Measurements from ENCODE around the gene SAC3D1. TPM values are rescaled to one million over a fixed set of nuclear protein-coding genes. Genes with fewer than 3 reads are reported as not detected.

The SAC3D1 gene
- total and polyA plus RNA-seq, 9 of the 15 experiments (the other 6 are each of a cell fraction or from before 2014, with no cell fraction given): 0.20 to 35.2 (median 5.8) TPM

DNA sequence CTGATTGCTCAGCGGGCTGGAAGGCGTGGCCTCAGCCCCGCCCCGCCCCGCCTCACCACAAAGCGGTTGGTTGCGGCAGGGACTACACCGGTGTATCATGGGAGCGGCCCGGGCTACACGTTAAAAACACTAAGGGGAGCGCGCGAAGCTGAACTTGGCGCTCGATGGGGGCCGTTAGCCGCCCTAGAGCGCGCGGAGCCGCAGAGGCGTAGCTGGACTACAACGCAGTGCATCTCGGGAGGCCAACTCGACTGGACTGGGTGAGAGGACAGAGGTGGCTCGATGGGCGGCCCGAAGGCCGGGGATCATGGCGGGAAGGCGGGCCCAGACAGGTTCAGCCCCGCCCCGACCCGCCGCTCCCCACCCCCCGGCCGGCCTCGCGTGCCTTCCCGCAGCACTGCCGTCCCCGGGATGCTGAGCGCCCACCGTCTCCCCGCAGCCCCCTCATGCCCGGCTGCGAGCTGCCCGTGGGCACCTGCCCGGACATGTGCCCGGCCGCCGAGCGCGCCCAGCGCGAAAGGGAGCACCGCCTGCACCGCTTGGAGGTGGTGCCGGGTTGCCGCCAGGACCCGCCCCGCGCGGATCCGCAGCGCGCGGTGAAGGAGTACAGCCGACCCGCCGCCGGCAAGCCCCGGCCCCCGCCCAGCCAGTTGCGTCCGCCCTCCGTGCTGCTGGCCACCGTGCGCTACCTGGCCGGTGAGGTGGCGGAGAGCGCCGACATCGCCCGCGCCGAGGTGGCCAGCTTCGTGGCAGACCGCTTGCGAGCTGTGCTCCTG is at the start of gene SAC3D1 (continued):
- TF ChIP-seq SAFB2 (IDR thresholded peaks at IDR 0.05; ENCODE audit: borderline replicate concordance, low read depth, low read length, severe bottlenecking) (no peak), TRIM24 (IDR thresholded peaks at IDR 0.05) (peak; percentile 65 to 73; a peak in 2 of 4 replicates), ZNF263 (CRISPR knock-in tag; IDR thresholded peaks at IDR 0.05; ENCODE audit: borderline replicate concordance) (peak; percentile 98), BCOR (IDR thresholded peaks at IDR 0.05) (no peak), ARNT (IDR thresholded peaks at IDR 0.05) (no peak), ZNF76 (CRISPR knock-in tag; IDR thresholded peaks at IDR 0.05; ENCODE audit: borderline replicate concordance) (no peak), GTF2E2 (tag; IDR thresholded peaks at IDR 0.05) (no peak), ZC3H8 (IDR thresholded peaks at IDR 0.05) (no peak), COPS2 (conservative IDR thresholded peaks at IDR 0.05) (no peak), ZNF444 (CRISPR knock-in tag; IDR thresholded peaks at IDR 0.05) (no peak), SMAD2 (IDR thresholded peaks at IDR 0.05; ENCODE audit: low read depth, low read length) (no peak), MXI1 (IDR thresholded peaks at IDR 0.05; ENCODE audit: low read depth, low read length) (no peak)
- TF ChIP-seq, protein P1, sequence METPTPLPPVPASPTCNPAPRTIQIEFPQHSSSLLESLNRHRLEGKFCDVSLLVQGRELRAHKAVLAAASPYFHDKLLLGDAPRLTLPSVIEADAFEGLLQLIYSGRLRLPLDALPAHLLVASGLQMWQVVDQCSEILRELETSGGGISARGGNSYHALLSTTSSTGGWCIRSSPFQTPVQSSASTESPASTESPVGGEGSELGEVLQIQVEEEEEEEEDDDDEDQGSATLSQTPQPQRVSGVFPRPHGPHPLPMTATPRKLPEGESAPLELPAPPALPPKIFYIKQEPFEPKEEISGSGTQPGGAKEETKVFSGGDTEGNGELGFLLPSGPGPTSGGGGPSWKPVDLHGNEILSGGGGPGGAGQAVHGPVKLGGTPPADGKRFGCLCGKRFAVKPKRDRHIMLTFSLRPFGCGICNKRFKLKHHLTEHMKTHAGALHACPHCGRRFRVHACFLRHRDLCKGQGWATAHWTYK (CRISPR knock-in tag; IDR thresholded peaks at IDR 0.05): no peak
- TF ChIP-seq, protein P2, sequence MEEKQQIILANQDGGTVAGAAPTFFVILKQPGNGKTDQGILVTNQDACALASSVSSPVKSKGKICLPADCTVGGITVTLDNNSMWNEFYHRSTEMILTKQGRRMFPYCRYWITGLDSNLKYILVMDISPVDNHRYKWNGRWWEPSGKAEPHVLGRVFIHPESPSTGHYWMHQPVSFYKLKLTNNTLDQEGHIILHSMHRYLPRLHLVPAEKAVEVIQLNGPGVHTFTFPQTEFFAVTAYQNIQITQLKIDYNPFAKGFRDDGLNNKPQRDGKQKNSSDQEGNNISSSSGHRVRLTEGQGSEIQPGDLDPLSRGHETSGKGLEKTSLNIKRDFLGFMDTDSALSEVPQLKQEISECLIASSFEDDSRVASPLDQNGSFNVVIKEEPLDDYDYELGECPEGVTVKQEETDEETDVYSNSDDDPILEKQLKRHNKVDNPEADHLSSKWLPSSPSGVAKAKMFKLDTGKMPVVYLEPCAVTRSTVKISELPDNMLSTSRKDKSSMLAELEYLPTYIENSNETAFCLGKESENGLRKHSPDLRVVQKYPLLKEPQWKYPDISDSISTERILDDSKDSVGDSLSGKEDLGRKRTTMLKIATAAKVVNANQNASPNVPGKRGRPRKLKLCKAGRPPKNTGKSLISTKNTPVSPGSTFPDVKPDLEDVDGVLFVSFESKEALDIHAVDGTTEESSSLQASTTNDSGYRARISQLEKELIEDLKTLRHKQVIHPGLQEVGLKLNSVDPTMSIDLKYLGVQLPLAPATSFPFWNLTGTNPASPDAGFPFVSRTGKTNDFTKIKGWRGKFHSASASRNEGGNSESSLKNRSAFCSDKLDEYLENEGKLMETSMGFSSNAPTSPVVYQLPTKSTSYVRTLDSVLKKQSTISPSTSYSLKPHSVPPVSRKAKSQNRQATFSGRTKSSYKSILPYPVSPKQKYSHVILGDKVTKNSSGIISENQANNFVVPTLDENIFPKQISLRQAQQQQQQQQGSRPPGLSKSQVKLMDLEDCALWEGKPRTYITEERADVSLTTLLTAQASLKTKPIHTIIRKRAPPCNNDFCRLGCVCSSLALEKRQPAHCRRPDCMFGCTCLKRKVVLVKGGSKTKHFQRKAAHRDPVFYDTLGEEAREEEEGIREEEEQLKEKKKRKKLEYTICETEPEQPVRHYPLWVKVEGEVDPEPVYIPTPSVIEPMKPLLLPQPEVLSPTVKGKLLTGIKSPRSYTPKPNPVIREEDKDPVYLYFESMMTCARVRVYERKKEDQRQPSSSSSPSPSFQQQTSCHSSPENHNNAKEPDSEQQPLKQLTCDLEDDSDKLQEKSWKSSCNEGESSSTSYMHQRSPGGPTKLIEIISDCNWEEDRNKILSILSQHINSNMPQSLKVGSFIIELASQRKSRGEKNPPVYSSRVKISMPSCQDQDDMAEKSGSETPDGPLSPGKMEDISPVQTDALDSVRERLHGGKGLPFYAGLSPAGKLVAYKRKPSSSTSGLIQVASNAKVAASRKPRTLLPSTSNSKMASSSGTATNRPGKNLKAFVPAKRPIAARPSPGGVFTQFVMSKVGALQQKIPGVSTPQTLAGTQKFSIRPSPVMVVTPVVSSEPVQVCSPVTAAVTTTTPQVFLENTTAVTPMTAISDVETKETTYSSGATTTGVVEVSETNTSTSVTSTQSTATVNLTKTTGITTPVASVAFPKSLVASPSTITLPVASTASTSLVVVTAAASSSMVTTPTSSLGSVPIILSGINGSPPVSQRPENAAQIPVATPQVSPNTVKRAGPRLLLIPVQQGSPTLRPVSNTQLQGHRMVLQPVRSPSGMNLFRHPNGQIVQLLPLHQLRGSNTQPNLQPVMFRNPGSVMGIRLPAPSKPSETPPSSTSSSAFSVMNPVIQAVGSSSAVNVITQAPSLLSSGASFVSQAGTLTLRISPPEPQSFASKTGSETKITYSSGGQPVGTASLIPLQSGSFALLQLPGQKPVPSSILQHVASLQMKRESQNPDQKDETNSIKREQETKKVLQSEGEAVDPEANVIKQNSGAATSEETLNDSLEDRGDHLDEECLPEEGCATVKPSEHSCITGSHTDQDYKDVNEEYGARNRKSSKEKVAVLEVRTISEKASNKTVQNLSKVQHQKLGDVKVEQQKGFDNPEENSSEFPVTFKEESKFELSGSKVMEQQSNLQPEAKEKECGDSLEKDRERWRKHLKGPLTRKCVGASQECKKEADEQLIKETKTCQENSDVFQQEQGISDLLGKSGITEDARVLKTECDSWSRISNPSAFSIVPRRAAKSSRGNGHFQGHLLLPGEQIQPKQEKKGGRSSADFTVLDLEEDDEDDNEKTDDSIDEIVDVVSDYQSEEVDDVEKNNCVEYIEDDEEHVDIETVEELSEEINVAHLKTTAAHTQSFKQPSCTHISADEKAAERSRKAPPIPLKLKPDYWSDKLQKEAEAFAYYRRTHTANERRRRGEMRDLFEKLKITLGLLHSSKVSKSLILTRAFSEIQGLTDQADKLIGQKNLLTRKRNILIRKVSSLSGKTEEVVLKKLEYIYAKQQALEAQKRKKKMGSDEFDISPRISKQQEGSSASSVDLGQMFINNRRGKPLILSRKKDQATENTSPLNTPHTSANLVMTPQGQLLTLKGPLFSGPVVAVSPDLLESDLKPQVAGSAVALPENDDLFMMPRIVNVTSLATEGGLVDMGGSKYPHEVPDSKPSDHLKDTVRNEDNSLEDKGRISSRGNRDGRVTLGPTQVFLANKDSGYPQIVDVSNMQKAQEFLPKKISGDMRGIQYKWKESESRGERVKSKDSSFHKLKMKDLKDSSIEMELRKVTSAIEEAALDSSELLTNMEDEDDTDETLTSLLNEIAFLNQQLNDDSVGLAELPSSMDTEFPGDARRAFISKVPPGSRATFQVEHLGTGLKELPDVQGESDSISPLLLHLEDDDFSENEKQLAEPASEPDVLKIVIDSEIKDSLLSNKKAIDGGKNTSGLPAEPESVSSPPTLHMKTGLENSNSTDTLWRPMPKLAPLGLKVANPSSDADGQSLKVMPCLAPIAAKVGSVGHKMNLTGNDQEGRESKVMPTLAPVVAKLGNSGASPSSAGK (IDR thresholded peaks at IDR 0.05): peak; percentile 31; the same call in 1 of the 2 replicates
